ENCODE results near the gene NMT2. TPM values are rescaled to one million over a fixed set of nuclear protein-coding genes. Genes with fewer than 3 reads are reported as not detected.
A peak's percentile ranks its signal among the peaks of the same experiment; 100 is the strongest.

Gene NMT2
- total and polyA plus RNA-seq, 2 donors (not counting 1 experiment from before 2014, with no cell fraction given) = 16.6 to 21.0 TPM

GRCh38 chr10:15167411-15168290 is 842 bp downstream of the NMT2 start:
- no peaks in the 10 kb centered on the region for H3K27me3 ChIP-seq (ENCODE audit: control insufficient read depth, insufficient read depth, low read length)
- peak overlapping the region; percentile 71 for H3K27ac ChIP-seq (ENCODE audit: insufficient read depth, low read length)
- peaks cover 11% of the 10 kb centered on the region for H3K4me1 ChIP-seq (ENCODE audit: control insufficient read depth, extremely low read depth, insufficient read depth, low read length)
- no peaks in the 10 kb centered on the region for H3K36me3 ChIP-seq (ENCODE audit: control insufficient read depth, insufficient read depth, low read length)
- H3K4me2 ChIP-seq (ENCODE audit: extremely low read depth, insufficient read depth, low read length) = peak overlapping the region; percentile 61
- H3K9me3 ChIP-seq (ENCODE audit: control insufficient read depth, insufficient read depth, low read depth, low read length) = no peaks in the 10 kb centered on the region
- H3K79me2 ChIP-seq (ENCODE audit: control insufficient read depth, insufficient read depth, low read length) = peaks cover 33% of the 10 kb centered on the region
- no peaks in the 10 kb centered on the region for H4K20me1 ChIP-seq (ENCODE audit: control insufficient read depth, extremely low read depth, insufficient read depth, low read length)
- TF ChIP-seq, protein P1, sequence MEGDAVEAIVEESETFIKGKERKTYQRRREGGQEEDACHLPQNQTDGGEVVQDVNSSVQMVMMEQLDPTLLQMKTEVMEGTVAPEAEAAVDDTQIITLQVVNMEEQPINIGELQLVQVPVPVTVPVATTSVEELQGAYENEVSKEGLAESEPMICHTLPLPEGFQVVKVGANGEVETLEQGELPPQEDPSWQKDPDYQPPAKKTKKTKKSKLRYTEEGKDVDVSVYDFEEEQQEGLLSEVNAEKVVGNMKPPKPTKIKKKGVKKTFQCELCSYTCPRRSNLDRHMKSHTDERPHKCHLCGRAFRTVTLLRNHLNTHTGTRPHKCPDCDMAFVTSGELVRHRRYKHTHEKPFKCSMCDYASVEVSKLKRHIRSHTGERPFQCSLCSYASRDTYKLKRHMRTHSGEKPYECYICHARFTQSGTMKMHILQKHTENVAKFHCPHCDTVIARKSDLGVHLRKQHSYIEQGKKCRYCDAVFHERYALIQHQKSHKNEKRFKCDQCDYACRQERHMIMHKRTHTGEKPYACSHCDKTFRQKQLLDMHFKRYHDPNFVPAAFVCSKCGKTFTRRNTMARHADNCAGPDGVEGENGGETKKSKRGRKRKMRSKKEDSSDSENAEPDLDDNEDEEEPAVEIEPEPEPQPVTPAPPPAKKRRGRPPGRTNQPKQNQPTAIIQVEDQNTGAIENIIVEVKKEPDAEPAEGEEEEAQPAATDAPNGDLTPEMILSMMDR (conservative IDR thresholded peaks at IDR 0.05 in 1 of 2, IDR thresholded peaks at IDR 0.05 in 1 of 2; ENCODE audit: low read depth in 1 of 2, low read length in 2 of 2) = peak; percentile 41 to 44
- TF ChIP-seq EZH2 (IDR thresholded peaks at IDR 0.05; ENCODE audit: low read length, missing control alignments) = no peak
- peak; percentile 55 to 72 for DNase-seq (ENCODE audit: low read depth in 2 of 2)
- peak overlapping the region; percentile 65 to 84 (median 81) for H3K4me3 ChIP-seq (replicated peaks in 1 of 4; ENCODE audit: control extremely low read depth in 1 of 4, insufficient read depth in 1 of 4, low read depth in 3 of 4, low read length in 4 of 4)
- peak overlapping the region; percentile 69 for H2AFZ ChIP-seq (ENCODE audit: low read length)
- peak overlapping the region; percentile 84 for H3K9ac ChIP-seq (ENCODE audit: insufficient read depth, low read length)

DNA sequence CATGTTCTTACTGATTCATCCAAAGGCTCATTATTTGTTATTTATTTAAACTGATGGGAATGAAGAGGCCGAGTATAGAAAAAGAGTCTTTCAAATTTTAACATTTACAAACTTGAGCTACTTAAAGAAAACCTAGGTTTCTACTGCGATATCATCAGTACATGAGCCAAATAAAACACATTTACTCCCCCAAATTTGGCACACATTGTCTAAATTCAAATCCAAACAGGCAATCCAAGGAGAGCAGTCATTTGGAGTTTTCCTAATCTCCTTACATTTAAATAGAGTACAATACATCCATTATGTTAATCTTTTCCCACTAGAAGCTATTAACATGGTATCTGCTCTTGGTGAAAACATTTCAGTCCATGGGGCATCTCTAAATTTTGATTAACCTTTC is 2.2 kb downstream of the NMT2 start:
- TF ChIP-seq, protein P1 (conservative IDR thresholded peaks at IDR 0.05 in 1 of 2, IDR thresholded peaks at IDR 0.05 in 1 of 2; ENCODE audit: low read depth in 1 of 2, low read length in 2 of 2) = no peak
- TF ChIP-seq EZH2 (IDR thresholded peaks at IDR 0.05; ENCODE audit: low read length, missing control alignments) = no peak
- no peak overlapping the region for H3K4me2 ChIP-seq (ENCODE audit: extremely low read depth, insufficient read depth, low read length)
- H4K20me1 ChIP-seq (ENCODE audit: control insufficient read depth, extremely low read depth, insufficient read depth, low read length) = no peaks in the 10 kb centered on the region
- DNase-seq (ENCODE audit: low read depth in 2 of 2) = peak in 1 of 2 donors; percentile 47
- H3K4me1 ChIP-seq (ENCODE audit: control insufficient read depth, extremely low read depth, insufficient read depth, low read length) = peaks cover 11% of the 10 kb centered on the region
- H3K9ac ChIP-seq (ENCODE audit: insufficient read depth, low read length) = no peak overlapping the region
- no peak overlapping the region for H2AFZ ChIP-seq (ENCODE audit: low read length)
- no peaks in the 10 kb centered on the region for H3K27me3 ChIP-seq (ENCODE audit: control insufficient read depth, insufficient read depth, low read length)
- no peak overlapping the region for H3K27ac ChIP-seq (ENCODE audit: insufficient read depth, low read length)
- peak overlapping the region in 3 of 4 experiments; percentile 65 to 83 (median 79) for H3K4me3 ChIP-seq (replicated peaks in 1 of 4; ENCODE audit: control extremely low read depth in 1 of 4, insufficient read depth in 1 of 4, low read depth in 3 of 4, low read length in 4 of 4)
- H3K79me2 ChIP-seq (ENCODE audit: control insufficient read depth, insufficient read depth, low read length) = peaks cover 35% of the 10 kb centered on the region
- no peaks in the 10 kb centered on the region for H3K36me3 ChIP-seq (ENCODE audit: control insufficient read depth, insufficient read depth, low read length)
- no peaks in the 10 kb centered on the region for H3K9me3 ChIP-seq (ENCODE audit: control insufficient read depth, insufficient read depth, low read depth, low read length)

GRCh38 chr10:15163253-15163828 is 5.2 kb downstream of the NMT2 start:
- DNase-seq (ENCODE audit: low read depth in 2 of 2) = no peak
- Histone ChIP-seq H3K9me3 (ENCODE audit: control insufficient read depth, insufficient read depth, low read depth, low read length) (no peaks in the 10 kb centered on the region), H3K9ac (ENCODE audit: insufficient read depth, low read length) (no peak overlapping the region), H3K4me2 (ENCODE audit: extremely low read depth, insufficient read depth, low read length) (no peak overlapping the region), H3K27ac (ENCODE audit: insufficient read depth, low read length) (no peak overlapping the region), H2AFZ (ENCODE audit: low read length) (no peak overlapping the region), H4K20me1 (ENCODE audit: control insufficient read depth, extremely low read depth, insufficient read depth, low read length) (no peaks in the 10 kb centered on the region), H3K4me3 (replicated peaks in 1 of 4; ENCODE audit: control extremely low read depth in 1 of 4, insufficient read depth in 1 of 4, low read depth in 3 of 4, low read length in 4 of 4) (no peak overlapping the region), H3K36me3 (ENCODE audit: control insufficient read depth, insufficient read depth, low read length) (no peaks in the 10 kb centered on the region), H3K4me1 (ENCODE audit: control insufficient read depth, extremely low read depth, insufficient read depth, low read length) (peaks cover 4% of the 10 kb centered on the region), H3K79me2 (ENCODE audit: control insufficient read depth, insufficient read depth, low read length) (peaks cover 44% of the 10 kb centered on the region), H3K27me3 (ENCODE audit: control insufficient read depth, insufficient read depth, low read length) (no peaks in the 10 kb centered on the region)
- TF ChIP-seq EZH2 (IDR thresholded peaks at IDR 0.05; ENCODE audit: low read length, missing control alignments) = no peak
- TF ChIP-seq, protein P1 (conservative IDR thresholded peaks at IDR 0.05 in 1 of 2, IDR thresholded peaks at IDR 0.05 in 1 of 2; ENCODE audit: low read depth in 1 of 2, low read length in 2 of 2) = no peak

Data from fibroblast of lung (primary cell).